ENCODE measurements around the gene IRF6. TPM values are rescaled to one million over a fixed set of nuclear protein-coding genes. Genes with fewer than 3 reads are reported as not detected.

IRF6 gene
- total and polyA plus RNA-seq, 2 of the 8 experiments (the other 6 are each of a cell fraction or from before 2014, with no cell fraction given), result 9.6 to 13.4 TPM

DNA sequence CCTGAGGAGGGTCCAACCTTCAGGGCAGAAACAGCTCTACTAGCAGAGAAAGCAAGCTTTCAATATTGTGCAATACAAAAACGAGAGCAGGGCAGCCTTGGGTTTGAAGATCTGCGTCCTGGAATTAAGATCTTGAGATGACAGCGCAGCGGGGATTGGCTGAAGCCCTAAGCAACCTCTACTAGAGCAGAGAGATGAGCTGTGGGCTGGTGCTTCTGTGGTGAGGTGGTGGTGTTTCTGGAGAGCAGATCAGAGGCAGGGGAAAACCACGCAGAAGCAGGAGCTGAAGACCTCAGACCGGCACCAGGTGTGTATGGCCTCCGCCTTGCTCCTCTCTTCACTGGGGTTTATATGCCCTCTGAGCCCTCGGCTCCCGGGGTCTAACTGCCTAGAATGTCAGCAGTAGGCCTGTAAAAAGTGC lies 37.6 kb downstream of the IRF6 start:
- Histone ChIP-seq H3K4me1 (replicated peaks in 1 of 4; ENCODE audit: control insufficient read depth in 3 of 4, insufficient read depth in 4 of 4, low read length in 3 of 4) (no peaks in the 10 kb centered on the region; a peak in 1 of 7 replicates), H3K79me1 (ENCODE audit: low read depth, low read length) (no peaks in the 10 kb centered on the region), H3K23ac (ENCODE audit: insufficient read length) (no peak overlapping the region), H3K79me2 (ENCODE audit: control insufficient read depth in 1 of 2, insufficient read depth in 2 of 2, low read length in 2 of 2) (no peaks in the 10 kb centered on the region), H3K4ac (replicated peaks; ENCODE audit: insufficient read length, low read depth, low read length) (no peak overlapping the region), H3K27ac (ENCODE audit: low read depth, low read length) (no peak overlapping the region), H2AK5ac (ENCODE audit: low read depth, low read length) (no peak overlapping the region), H2BK120ac (replicated peaks; ENCODE audit: low read depth, low read length) (no peak overlapping the region), H4K5ac (ENCODE audit: insufficient read length, low read depth, low read length) (no peak overlapping the region), H2BK20ac (ENCODE audit: low read length) (no peak overlapping the region), H3K9me3 (ENCODE audit: insufficient read depth in 2 of 2, low read depth in 1 of 2, low read length in 1 of 2) (peaks cover 5 to 8% of the 10 kb centered on the region in 2 experiments; a peak in 2 of 4 replicates), H3K27me3 (replicated peaks in 1 of 4; ENCODE audit: control insufficient read depth in 3 of 4, extremely low read depth in 1 of 4, insufficient read depth in 3 of 4, low read length in 3 of 4) (peaks cover 0 to 2% (median 0%) of the 10 kb centered on the region in 4 experiments; a peak in 2 of 7 replicates), H2BK15ac (ENCODE audit: low read length) (no peak overlapping the region), H3K36me3 (ENCODE audit: control insufficient read depth in 2 of 4, insufficient read depth in 4 of 4, low read length in 3 of 4) (no peaks in the 10 kb centered on the region; a peak in 1 of 8 replicates), H3K4me2 (ENCODE audit: insufficient read depth in 1 of 2, low read depth in 2 of 2, low read length in 2 of 2) (no peak overlapping the region), H2AFZ (ENCODE audit: low read length) (no peak overlapping the region), H4K91ac (replicated peaks; ENCODE audit: insufficient read length, low read length) (no peak overlapping the region), H2BK5ac (ENCODE audit: low read depth, low read length) (no peak overlapping the region), H2BK12ac (ENCODE audit: low read depth, low read length) (no peak overlapping the region), H3K23me2 (ENCODE audit: low read depth, low read length) (peaks cover 13% of the 10 kb centered on the region; the same call in 1 of the 2 replicates), H3K14ac (ENCODE audit: insufficient read length) (no peak overlapping the region), H3K9ac (replicated peaks in 1 of 4; ENCODE audit: extremely low read depth in 1 of 4, low read depth in 3 of 4, low read length in 3 of 4) (no peak overlapping the region), H3K4me3 (ENCODE audit: extremely low read depth in 1 of 4, insufficient read depth in 2 of 4, low read depth in 3 of 4, low read length in 4 of 4) (no peak overlapping the region), H3K18ac (ENCODE audit: extremely low read depth, low read length) (no peak overlapping the region), H4K20me1 (replicated peaks in 1 of 2; ENCODE audit: control insufficient read depth in 1 of 2, insufficient read depth in 2 of 2, low read length in 2 of 2) (peaks cover 0 to 11% of the 10 kb centered on the region in 2 experiments), H3K56ac (replicated peaks; ENCODE audit: insufficient read length, low read depth, low read length) (no peak overlapping the region), H4K8ac (ENCODE audit: extremely low read depth, insufficient read depth, low read length) (no peak overlapping the region)
- ChIA-PET CTCF (ENCODE audit: partially characterized antibody) (interaction anchor here (0.5 to 3.1 kb wide), 6 partner anchors 8 to 202 kb away, joined by 3 to 14 read pairs (median 4); partner anchors contain the start of genes C1orf74 and UTP25), POLR2A (ENCODE audit: partially characterized antibody) (no interaction called here)
- WGBS, 2 experiments (ENCODE audit: extremely low coverage in 1 of 2, insufficient coverage in 1 of 2, insufficient read length in 1 of 2, insufficient replicate concordance in 2 of 2, low coverage in 1 of 2, low lambda C conversion rate in 2 of 2, missing lambda C conversion rate in 1 of 2), result 96% methylated on average over 9 of the region's 9 CpGs; no CpG with 5 or more reads in 1 of the 2 experiments
- no peak for TF ChIP-seq RBBP5 (IDR thresholded peaks at IDR 0.05; ENCODE audit: borderline replicate concordance, low read depth, low read length)
- no peak for TF ChIP-seq ASH2L (IDR thresholded peaks at IDR 0.05; ENCODE audit: low read length)
- TF ChIP-seq RXRA (IDR thresholded peaks at IDR 0.05; ENCODE audit: insufficient read depth, low read depth, low read length), result no peak
- no peak for TF ChIP-seq RAD21 (IDR thresholded peaks at IDR 0.05 in 1 of 2, conservative IDR thresholded peaks at IDR 0.05 in 1 of 2; ENCODE audit: low read depth in 2 of 2, low read length in 2 of 2)
- TF ChIP-seq TCF12 (IDR thresholded peaks at IDR 0.05; ENCODE audit: low read depth, low read length), result no peak
- DNase-seq (ENCODE audit: low read depth in 1 of 2, low spot score in 2 of 2), result no peak
- FAIRE-seq, result no peak

Measured in H1 (cell line).